GM23248 (cell line): ENCODE results near the gene IQGAP1. TPM values are rescaled to one million over a fixed set of nuclear protein-coding genes. Genes with fewer than 3 reads are reported as not detected.
"Not testable (repeated sequence)": the region's sequence is repeated elsewhere in the genome, so short reads cannot be mapped to it uniquely, and the experiment has no call there.

ENCODE experiments used
- DNase-seq: peaks from one replicate; pipeline ENCODE4 v3.0.0-alpha.2; 2015
- H2AFZ ChIP-seq: fragments of 200-600 bp; sonication (generic); 2 replicates; pipeline ENCODE4 v1.6.1; 2016; ENCODE audit warnings: antibody characterized with exemption
- H3F3A ChIP-seq: fragments of 200-600 bp; sonication (generic); 2 replicates; pipeline ENCODE4 v1.6.1; 2016; ENCODE audit warnings: mild to moderate bottlenecking, antibody characterized with exemption, mixed run types; ENCODE audit not compliant: insufficient read depth
- H3K27ac ChIP-seq: fragments of 200-600 bp; sonication (generic); 2 replicates; pipeline ENCODE4 v1.5.1; 2016; ENCODE audit warnings: mild to moderate bottlenecking
- H3K27me3 ChIP-seq: fragments of 200-600 bp; sonication (generic); replicated peaks from 2 replicates; pipeline ENCODE4 v1.6.1; 2016; ENCODE audit warnings: mild to moderate bottlenecking; ENCODE audit not compliant: insufficient read depth
- H3K36me3 ChIP-seq: fragments of 200-600 bp; sonication (generic); 2 replicates; pipeline ENCODE4 v1.6.1; 2016; ENCODE audit warnings: low read depth, mild to moderate bottlenecking
- H3K4me1 ChIP-seq: fragments of 200-600 bp; sonication (generic); 2 replicates; pipeline ENCODE4 v1.6.1; 2016; ENCODE audit warnings: mild to moderate bottlenecking; ENCODE audit not compliant: insufficient read depth
- H3K4me2 ChIP-seq: fragments of 200-600 bp; sonication (generic); one replicate; pipeline ENCODE4 v1.6.1; 2016; ENCODE audit warnings: mild to moderate bottlenecking; ENCODE audit not compliant: unreplicated experiment
- H3K4me3 ChIP-seq: fragments of 200-600 bp; sonication (generic); 2 replicates; pipeline ENCODE4 v1.5.1; 2016; ENCODE audit warnings: mild to moderate bottlenecking
- H3K79me2 ChIP-seq: fragments of 200-600 bp; sonication (generic); 2 replicates; pipeline ENCODE4 v1.6.1; 2016; ENCODE audit warnings: mild to moderate bottlenecking; ENCODE audit not compliant: insufficient read depth
- H3K9ac ChIP-seq: fragments of 200-600 bp; sonication (generic); 2 replicates; pipeline ENCODE4 v1.6.1; 2016; ENCODE audit warnings: mild to moderate bottlenecking
- H3K9me2 ChIP-seq: fragments of 200-600 bp; sonication (generic); 2 replicates; pipeline ENCODE4 v1.6.1; 2016; ENCODE audit warnings: mixed run types, mild to moderate bottlenecking, moderate library complexity; ENCODE audit not compliant: insufficient read depth
- H3K9me3 ChIP-seq: fragments of 200-600 bp; sonication (generic); one replicate; pipeline ENCODE4 v1.6.1; 2017; ENCODE audit warnings: low read depth
- H4K20me1 ChIP-seq: fragments of 200-600 bp; sonication (generic); 2 replicates; pipeline ENCODE4 v1.6.0; 2016; ENCODE audit not compliant: insufficient read depth
- EZH2 ChIP-seq: fragments of 200-600 bp; sonication (generic); IDR thresholded peaks from 2 replicates; pipeline ENCODE4 v1.6.1; 2018; ENCODE audit warnings: antibody characterized with exemption, mild to moderate bottlenecking; ENCODE audit not compliant: insufficient read depth, poor library complexity, severe bottlenecking
- EZH2phosphoT487 ChIP-seq: fragments of 200-600 bp; sonication (generic); IDR thresholded peaks from 2 replicates; pipeline ENCODE4 v1.6.1; 2018; ENCODE audit warnings: antibody characterized with exemption, moderate library complexity, mild to moderate bottlenecking, low read depth; ENCODE audit not compliant: insufficient read depth
- WGBS, 2 experiments: methylation state at CpG; one replicate each; pipeline ENCODE4 v1.1.6; 2015 to 2017; ENCODE audit warnings: low lambda C conversion rate in 2 of 2, low coverage in 1 of 2; ENCODE audit errors: missing lambda C conversion rate in 2 of 2; 5-methylcytosine and 5-hydroxymethylcytosine counted together
- in situ Hi-C: fragments of 300-500 bp; cut with MboI; formaldehyde crosslinking; loops from 2 replicates; pipeline ENCODE4 v1.15.0; 2020
- polyA plus RNA-seq: library from polyadenylated mRNA; unstranded; fragments of >200 nt; fragmentation: Nextera tagmentation; extraction: Ambion mirVana; gene quantifications from 2 replicates; pipeline ENCODE4 v1.2.1, GENCODE V29; 2016
- total RNA-seq: library from RNA; depleted of rRNA; stranded (reverse); fragments of >200 nt; shearing (Covaris generic); gene quantifications from 2 replicates; pipeline ENCODE4 v1.2.3, GENCODE V29; 2014

The IQGAP1 gene
- total and polyA plus RNA-seq, 2 experiments from 2014 or later = 101 to 185 TPM

GRCh38 chr15:90411176-90411575 lies 23.1 kb downstream of the IQGAP1 start:
- H3K4me3 ChIP-seq = no peak overlapping the region
- in situ Hi-C loops = no loop called here
- no peak overlapping the region for H2AFZ ChIP-seq
- no peaks in the 10 kb centered on the region for H3K36me3 ChIP-seq
- H3K9ac ChIP-seq = no peak overlapping the region
- H3K27me3 ChIP-seq = no peaks in the 10 kb centered on the region
- TF ChIP-seq EZH2phosphoT487 = no peak
- no peak for TF ChIP-seq EZH2
- H3K27ac ChIP-seq = no peak overlapping the region
- H4K20me1 ChIP-seq = no peaks in the 10 kb centered on the region
- no peaks in the 10 kb centered on the region for H3K9me3 ChIP-seq
- no peaks in the 10 kb centered on the region for H3K9me2 ChIP-seq
- peaks cover 65% of the 10 kb centered on the region for H3K4me1 ChIP-seq
- peaks cover 100% of the 10 kb centered on the region for H3K79me2 ChIP-seq
- peaks cover 55% of the 10 kb centered on the region for H3F3A ChIP-seq
- H3K4me2 ChIP-seq = no peak overlapping the region
- no peak for DNase-seq
- 97 to 100% methylated on average over 2 of the region's 2 CpGs for WGBS, 2 experiments

- Histone ChIP-seq H3K79me2 (peaks cover 100% of the 10 kb centered on the region), H3K4me3 (peak overlapping the region; percentile 17; the same call in 1 of the 2 replicates), H3F3A (peaks cover 41% of the 10 kb centered on the region), H3K36me3 (no peaks in the 10 kb centered on the region), H3K9me3 (no peaks in the 10 kb centered on the region), H3K27ac (peak overlapping the region; percentile 80), H3K9ac (peak overlapping the region; percentile 34; the same call in 1 of the 2 replicates), H3K4me2 (peak overlapping the region; percentile 59), H2AFZ (no peak overlapping the region), H3K9me2 (no peaks in the 10 kb centered on the region), H4K20me1 (no peaks in the 10 kb centered on the region), H3K27me3 (no peaks in the 10 kb centered on the region), H3K4me1 (peaks cover 51% of the 10 kb centered on the region)
- in situ Hi-C loops = no loop called here
- peak; percentile 81 for DNase-seq
- WGBS, 2 experiments = 17 to 20% methylated on average over 3 of the region's 3 CpGs
- TF ChIP-seq EZH2phosphoT487 = no peak
- TF ChIP-seq EZH2 = no peak
Measured at GRCh38 chr15:90412356-90413194, 24.5 kb downstream of the IQGAP1 start.

DNA sequence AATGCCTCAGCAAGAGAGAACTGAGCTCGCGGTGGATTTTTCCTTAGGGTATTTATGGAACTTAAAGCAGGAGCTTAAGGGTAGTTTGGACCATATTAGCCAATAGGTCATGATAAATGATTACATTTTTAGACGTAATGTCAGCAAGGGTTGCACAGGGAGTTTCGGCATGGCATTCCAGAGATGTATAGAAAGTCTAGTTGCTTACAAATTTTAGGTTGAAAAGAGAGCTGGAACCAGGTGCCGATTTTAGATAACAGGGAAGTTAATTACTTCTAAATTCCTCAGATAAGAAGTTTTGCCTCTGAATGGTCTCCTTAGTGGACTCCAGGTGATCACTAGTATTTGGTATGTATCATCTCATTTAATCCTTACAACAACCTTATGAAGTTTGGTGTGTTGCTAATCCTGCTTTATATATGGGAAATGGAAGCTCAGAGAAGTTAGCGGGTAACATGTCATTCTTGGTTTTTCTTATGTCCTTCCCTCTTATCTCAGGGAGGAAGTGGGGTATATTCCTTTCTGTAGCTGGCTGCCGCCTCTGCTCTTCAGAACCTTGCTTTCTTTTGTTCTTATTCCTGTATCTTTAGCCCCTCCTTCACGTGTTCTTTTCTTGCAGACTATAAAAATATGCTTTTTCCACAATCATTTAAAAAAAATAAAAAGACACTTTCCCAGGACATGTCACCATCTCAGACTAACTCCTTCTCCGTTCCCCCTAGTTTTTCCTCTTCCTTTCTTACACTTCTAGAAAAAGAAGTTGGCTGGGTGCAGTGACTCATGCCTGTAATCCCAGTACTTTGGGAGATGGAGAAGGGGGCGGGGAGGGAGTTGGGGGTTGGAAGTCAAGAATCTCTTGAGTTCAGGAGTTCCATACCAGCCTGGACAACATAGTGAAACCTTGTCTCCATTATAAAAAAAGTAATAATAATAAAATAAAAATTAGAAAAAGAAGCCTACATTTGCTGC lies 25.7 kb downstream of the IQGAP1 start:
- Histone ChIP-seq H3F3A (peaks cover 32% of the 10 kb centered on the region), H3K4me1 (peaks cover 39% of the 10 kb centered on the region), H3K9ac (peak overlapping the region; percentile 9; the same call in 1 of the 2 replicates), H3K9me3 (no peaks in the 10 kb centered on the region), H3K36me3 (no peaks in the 10 kb centered on the region), H3K4me3 (peak overlapping the region; percentile 17), H3K9me2 (no peaks in the 10 kb centered on the region), H3K79me2 (peaks cover 100% of the 10 kb centered on the region), H4K20me1 (no peaks in the 10 kb centered on the region), H2AFZ (no peak overlapping the region), H3K4me2 (peak overlapping the region; percentile 68), H3K27ac (peak overlapping the region; percentile 80), H3K27me3 (no peaks in the 10 kb centered on the region)
- DNase-seq = peak; percentile 54
- TF ChIP-seq EZH2phosphoT487 = no peak
- TF ChIP-seq EZH2 = no peak
- 58 to 60% methylated on average over 10 of the region's 10 CpGs for WGBS, 2 experiments
- in situ Hi-C loops = no loop called here

GRCh38 chr15:90414408-90415028 lies 26.5 kb downstream of the IQGAP1 start:
- H3K4me3 ChIP-seq = peak overlapping the region; percentile 49
- peak overlapping the region; percentile 80 for H3K27ac ChIP-seq
- WGBS, 2 experiments = 34 to 40% methylated on average over 9 of the region's 9 CpGs
- in situ Hi-C loops = no loop called here
- H3K4me2 ChIP-seq = peak overlapping the region; percentile 68
- H3K36me3 ChIP-seq = no peaks in the 10 kb centered on the region
- H4K20me1 ChIP-seq = no peaks in the 10 kb centered on the region
- peaks cover 48% of the 10 kb centered on the region for H3K4me1 ChIP-seq
- no peak for TF ChIP-seq EZH2phosphoT487
- no peak for TF ChIP-seq EZH2
- H3K9me2 ChIP-seq = no peaks in the 10 kb centered on the region
- H3K27me3 ChIP-seq = no peaks in the 10 kb centered on the region
- peak; percentile 86 for DNase-seq
- H3K79me2 ChIP-seq = peaks cover 100% of the 10 kb centered on the region
- H3F3A ChIP-seq = peaks cover 38% of the 10 kb centered on the region
- no peak overlapping the region for H2AFZ ChIP-seq
- no peaks in the 10 kb centered on the region for H3K9me3 ChIP-seq
- H3K9ac ChIP-seq = peak overlapping the region; percentile 54

DNA sequence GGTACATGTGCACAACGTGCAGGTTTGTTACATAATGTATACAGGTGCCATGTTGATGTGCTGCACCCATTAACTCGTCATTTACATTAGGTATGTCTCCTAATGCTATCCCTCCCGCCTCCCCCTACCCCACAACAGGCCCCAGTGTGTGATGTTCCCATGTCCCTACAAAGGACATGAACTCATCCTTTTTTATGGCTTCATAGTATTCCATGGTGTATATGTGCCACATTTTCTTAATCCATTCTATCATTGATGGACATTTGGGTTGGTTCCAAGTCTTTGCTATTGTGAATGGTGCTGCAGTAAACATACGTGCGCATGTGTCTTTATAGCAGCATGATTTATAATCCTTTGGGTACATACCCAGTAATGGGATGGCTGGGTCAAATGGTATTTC lies 28.0 kb downstream of the IQGAP1 start:
- H3K36me3 ChIP-seq, H3K4me3 ChIP-seq, H2AFZ ChIP-seq, H3K9me3 ChIP-seq, in situ Hi-C loops, H4K20me1 ChIP-seq, H3K27me3 ChIP-seq, H3K9ac ChIP-seq, DNase-seq, H3K9me2 ChIP-seq, H3K4me2 ChIP-seq: not testable (repeated sequence)
- H3K27ac ChIP-seq = peak overlapping the region; percentile 80; the same call in 1 of the 2 replicates
- peaks cover 61% of the 10 kb centered on the region for H3K4me1 ChIP-seq
- 98 to 99% methylated on average over 5 of the region's 5 CpGs for WGBS, 2 experiments
- H3K79me2 ChIP-seq = peaks cover 100% of the 10 kb centered on the region
- H3F3A ChIP-seq = peaks cover 53% of the 10 kb centered on the region
